SK-N-SH treated with all-trans-retinoic acid at 6 μM for 48 hours (cell line): Measurements from ENCODE around the gene ULK1.

Experiments
- SNAI2 ChIP-seq: fragments of 250-450 bp; sonication (Bioruptor Pico); IDR thresholded peaks from 2 replicates; pipeline ENCODE4 v1.5.0; 2020; ENCODE audit warnings: mild to moderate bottlenecking, moderate library complexity
- TOX ChIP-seq: fragments of 250-450 bp; sonication (Bioruptor Pico); IDR thresholded peaks from 2 replicates; pipeline ENCODE4 v1.8.0; 2021; ENCODE audit warnings: mild to moderate bottlenecking, moderate library complexity, borderline replicate concordance
- ZFP3 ChIP-seq: fragments of 250-450 bp; sonication (Bioruptor Pico); IDR thresholded peaks from 2 replicates; pipeline ENCODE4 v1.5.0; 2020; ENCODE audit warnings: mild to moderate bottlenecking, moderate library complexity
- ZFP30 ChIP-seq: fragments of 450-650 bp; formaldehyde crosslinking; IDR thresholded peaks from 2 replicates; pipeline ENCODE4 v1.5.0; 2022; ENCODE audit warnings: mild to moderate bottlenecking, moderate library complexity

GRCh38 chr12:131907379-131908091, 13.1 kb downstream of the ULK1 start:
- no peak for TF ChIP-seq ZFP3
- no peak for TF ChIP-seq ZFP30
- TF ChIP-seq SNAI2, result no peak
- no peak for TF ChIP-seq TOX (CRISPR knock-in tag)
